Measurements from ENCODE around the gene NQO1.
"Not testable (repeated sequence)": the region's sequence is repeated elsewhere in the genome, so short reads cannot be mapped to it uniquely, and the experiment has no call there.

The NQO1 gene

GRCh38 chr16:69744363-69745231 lies 18.2 kb upstream of the NQO1 start:
- H3K27me3 ChIP-seq (ENCODE audit: control insufficient read depth in 5 of 5, insufficient read depth in 4 of 5, low read length in 5 of 5), result no peaks in the 10 kb centered on the region
- H3K36me3 ChIP-seq (ENCODE audit: control insufficient read depth in 5 of 5, insufficient read depth in 5 of 5, low read length in 5 of 5), result peaks cover 3 to 89% (median 70%) of the 10 kb centered on the region in 5 donors
- no peak overlapping the region for H3K4me3 ChIP-seq (ENCODE audit: low read depth in 1 of 5, low read length in 5 of 5)
- no peak overlapping the region for H3K9ac ChIP-seq (ENCODE audit: low read length in 5 of 5)
- H3K9me3 ChIP-seq (ENCODE audit: control insufficient read depth in 5 of 5, low read length in 5 of 5), result no peaks in the 10 kb centered on the region
- H3K27ac ChIP-seq (ENCODE audit: low read depth, low read length), result no peak overlapping the region
- peaks cover 0 to 17% (median 15%) of the 10 kb centered on the region in 5 donors for H3K4me1 ChIP-seq (ENCODE audit: control insufficient read depth in 5 of 5, insufficient read depth in 5 of 5, low read length in 5 of 5)

- Histone ChIP-seq H3K4me1 (ENCODE audit: control insufficient read depth in 5 of 5, insufficient read depth in 5 of 5, low read length in 5 of 5) (peaks cover 0 to 27% (median 15%) of the 10 kb centered on the region in 5 donors), H3K4me3 (ENCODE audit: low read depth in 1 of 5, low read length in 5 of 5) (no peak overlapping the region), H3K9me3 (ENCODE audit: control insufficient read depth in 5 of 5, low read length in 5 of 5) (no peaks in the 10 kb centered on the region), H3K36me3 (ENCODE audit: control insufficient read depth in 5 of 5, insufficient read depth in 5 of 5, low read length in 5 of 5) (peaks cover 3 to 65% (median 49%) of the 10 kb centered on the region in 5 donors), H3K27me3 (ENCODE audit: control insufficient read depth in 5 of 5, insufficient read depth in 4 of 5, low read length in 5 of 5) (no peaks in the 10 kb centered on the region), H3K27ac (ENCODE audit: low read depth, low read length) (peak overlapping the region; percentile 84), H3K9ac (ENCODE audit: low read length in 5 of 5) (no peak overlapping the region)
Measured at GRCh38 chr16:69741951-69742904, 15.9 kb upstream of the NQO1 start.

GRCh38 chr16:69741519-69741918 lies 15.2 kb upstream of the NQO1 start:
- H3K9ac ChIP-seq (ENCODE audit: low read length in 5 of 5), result no peak overlapping the region
- H3K27me3 ChIP-seq (ENCODE audit: control insufficient read depth in 5 of 5, insufficient read depth in 4 of 5, low read length in 5 of 5), result no peaks in the 10 kb centered on the region
- H3K36me3 ChIP-seq (ENCODE audit: control insufficient read depth in 5 of 5, insufficient read depth in 5 of 5, low read length in 5 of 5), result peaks cover 3 to 59% (median 49%) of the 10 kb centered on the region in 5 donors
- H3K27ac ChIP-seq (ENCODE audit: low read depth, low read length), result peak overlapping the region; percentile 84
- H3K9me3 ChIP-seq (ENCODE audit: control insufficient read depth in 5 of 5, low read length in 5 of 5), result no peaks in the 10 kb centered on the region
- H3K4me3 ChIP-seq (ENCODE audit: low read depth in 1 of 5, low read length in 5 of 5), result no peak overlapping the region
- H3K4me1 ChIP-seq (ENCODE audit: control insufficient read depth in 5 of 5, insufficient read depth in 5 of 5, low read length in 5 of 5), result peaks cover 0 to 30% (median 15%) of the 10 kb centered on the region in 5 donors

- no peaks in the 10 kb centered on the region for H3K27me3 ChIP-seq (ENCODE audit: control insufficient read depth in 5 of 5, insufficient read depth in 4 of 5, low read length in 5 of 5)
- H3K4me3 ChIP-seq (ENCODE audit: low read depth in 1 of 5, low read length in 5 of 5), result no peak overlapping the region
- H3K4me1 ChIP-seq (ENCODE audit: control insufficient read depth in 5 of 5, insufficient read depth in 5 of 5, low read length in 5 of 5), result peaks cover 0 to 10% (median 9%) of the 10 kb centered on the region in 5 donors
- H3K36me3 ChIP-seq (ENCODE audit: control insufficient read depth in 5 of 5, insufficient read depth in 5 of 5, low read length in 5 of 5), result no peaks in the 10 kb centered on the region
- no peaks in the 10 kb centered on the region for H3K9me3 ChIP-seq (ENCODE audit: control insufficient read depth in 5 of 5, low read length in 5 of 5)
- H3K9ac ChIP-seq (ENCODE audit: low read length in 5 of 5), result no peak overlapping the region
- H3K27ac ChIP-seq (ENCODE audit: low read depth, low read length), result no peak overlapping the region
Measured at GRCh38 chr16:69732101-69732500, 5.7 kb upstream of the NQO1 start.

- not testable (repeated sequence) for H3K27ac ChIP-seq (ENCODE audit: low read depth, low read length); H3K9me3 ChIP-seq (ENCODE audit: control insufficient read depth in 5 of 5, low read length in 5 of 5); H3K27me3 ChIP-seq (ENCODE audit: control insufficient read depth in 5 of 5, insufficient read depth in 4 of 5, low read length in 5 of 5); H3K4me3 ChIP-seq (ENCODE audit: low read depth in 1 of 5, low read length in 5 of 5); H3K36me3 ChIP-seq (ENCODE audit: control insufficient read depth in 5 of 5, insufficient read depth in 5 of 5, low read length in 5 of 5); H3K9ac ChIP-seq (ENCODE audit: low read length in 5 of 5)
- H3K4me1 ChIP-seq (ENCODE audit: control insufficient read depth in 5 of 5, insufficient read depth in 5 of 5, low read length in 5 of 5), result peaks cover 3 to 18% (median 14%) of the 10 kb centered on the region in 5 donors
Measured at GRCh38 chr16:69731280-69731679, 4.9 kb upstream of the NQO1 start.

- H3K4me1 ChIP-seq (ENCODE audit: control insufficient read depth in 5 of 5, insufficient read depth in 5 of 5, low read length in 5 of 5), result peaks cover 5 to 37% (median 31%) of the 10 kb centered on the region in 5 donors
- not testable (repeated sequence) for H3K27me3 ChIP-seq (ENCODE audit: control insufficient read depth in 5 of 5, insufficient read depth in 4 of 5, low read length in 5 of 5); H3K27ac ChIP-seq (ENCODE audit: low read depth, low read length); H3K9ac ChIP-seq (ENCODE audit: low read length in 5 of 5); H3K4me3 ChIP-seq (ENCODE audit: low read depth in 1 of 5, low read length in 5 of 5); H3K36me3 ChIP-seq (ENCODE audit: control insufficient read depth in 5 of 5, insufficient read depth in 5 of 5, low read length in 5 of 5); H3K9me3 ChIP-seq (ENCODE audit: control insufficient read depth in 5 of 5, low read length in 5 of 5)
Measured at GRCh38 chr16:69729030-69729429, 2.7 kb upstream of the NQO1 start.

- Histone ChIP-seq H3K9ac (ENCODE audit: low read length in 5 of 5) (no peak overlapping the region), H3K9me3 (ENCODE audit: control insufficient read depth in 5 of 5, low read length in 5 of 5) (no peaks in the 10 kb centered on the region), H3K4me3 (ENCODE audit: low read depth in 1 of 5, low read length in 5 of 5) (no peak overlapping the region), H3K27ac (ENCODE audit: low read depth, low read length) (peak overlapping the region; percentile 96), H3K36me3 (ENCODE audit: control insufficient read depth in 5 of 5, insufficient read depth in 5 of 5, low read length in 5 of 5) (no peaks in the 10 kb centered on the region), H3K27me3 (ENCODE audit: control insufficient read depth in 5 of 5, insufficient read depth in 4 of 5, low read length in 5 of 5) (no peaks in the 10 kb centered on the region), H3K4me1 (ENCODE audit: control insufficient read depth in 5 of 5, insufficient read depth in 5 of 5, low read length in 5 of 5) (peaks cover 5 to 38% (median 36%) of the 10 kb centered on the region in 5 donors)
Measured at GRCh38 chr16:69727916-69728270, 1.5 kb upstream of the NQO1 start.

GRCh38 chr16:69725480-69726312 lies 664 bp downstream of the NQO1 start:
- H3K4me1 ChIP-seq (ENCODE audit: control insufficient read depth in 5 of 5, insufficient read depth in 5 of 5, low read length in 5 of 5), result peaks cover 5 to 39% (median 36%) of the 10 kb centered on the region in 5 donors
- H3K27me3 ChIP-seq (ENCODE audit: control insufficient read depth in 5 of 5, insufficient read depth in 4 of 5, low read length in 5 of 5), result no peaks in the 10 kb centered on the region
- H3K9ac ChIP-seq (ENCODE audit: low read length in 5 of 5), result peak overlapping the region; percentile 52 to 79 (median 64)
- peak overlapping the region; percentile 64 to 82 (median 75) for H3K4me3 ChIP-seq (ENCODE audit: low read depth in 1 of 5, low read length in 5 of 5)
- H3K36me3 ChIP-seq (ENCODE audit: control insufficient read depth in 5 of 5, insufficient read depth in 5 of 5, low read length in 5 of 5), result peaks cover 0 to 5% (median 0%) of the 10 kb centered on the region in 5 donors
- peak overlapping the region; percentile 96 for H3K27ac ChIP-seq (ENCODE audit: low read depth, low read length)
- H3K9me3 ChIP-seq (ENCODE audit: control insufficient read depth in 5 of 5, low read length in 5 of 5), result no peaks in the 10 kb centered on the region

- peak overlapping the region in 4 of 5 donors; percentile 73 to 82 (median 78) for H3K4me3 ChIP-seq (ENCODE audit: low read depth in 1 of 5, low read length in 5 of 5)
- H3K36me3 ChIP-seq (ENCODE audit: control insufficient read depth in 5 of 5, insufficient read depth in 5 of 5, low read length in 5 of 5), result peaks cover 0 to 5% (median 0%) of the 10 kb centered on the region in 5 donors
- no peaks in the 10 kb centered on the region for H3K9me3 ChIP-seq (ENCODE audit: control insufficient read depth in 5 of 5, low read length in 5 of 5)
- H3K4me1 ChIP-seq (ENCODE audit: control insufficient read depth in 5 of 5, insufficient read depth in 5 of 5, low read length in 5 of 5), result peaks cover 5 to 39% (median 36%) of the 10 kb centered on the region in 5 donors
- peak overlapping the region in 3 of 5 donors; percentile 22 to 52 (median 44) for H3K9ac ChIP-seq (ENCODE audit: low read length in 5 of 5)
- H3K27me3 ChIP-seq (ENCODE audit: control insufficient read depth in 5 of 5, insufficient read depth in 4 of 5, low read length in 5 of 5), result no peaks in the 10 kb centered on the region
- H3K27ac ChIP-seq (ENCODE audit: low read depth, low read length), result peak overlapping the region; percentile 96
Measured at GRCh38 chr16:69724981-69725479, 1.3 kb downstream of the NQO1 start.

Measured in subcutaneous abdominal adipose tissue (tissue), 5 donors.